ENCODE data around the gene AKR1E2.
A peak's percentile ranks its signal among the peaks of the same experiment; 100 is the strongest.

AKR1E2 gene

GRCh38 chr10:4825868-4826791 is at the start of gene AKR1E2:
Gene AKR1E2 (plus strand): TSS chr10:4826207. CDS start chr10:4826325, 118 bp downstream.
- DNase-seq = peak; percentile 15

GRCh38 chr10:4776234-4776638 is 49.8 kb upstream of the AKR1E2 start:
- DNase-seq = no peak

GRCh38 chr10:4778761-4779160 is 47.2 kb upstream of the AKR1E2 start:
- DNase-seq = no peak

GRCh38 chr10:4780091-4780490 is 45.9 kb upstream of the AKR1E2 start:
- DNase-seq = no peak

- DNase-seq = peak; percentile 35
Measured at GRCh38 chr10:4780782-4781181, 45.2 kb upstream of the AKR1E2 start.

- no peak for DNase-seq
Measured at GRCh38 chr10:4781955-4782354, 44.1 kb upstream of the AKR1E2 start.

GRCh38 chr10:4784667-4785333 is 41.2 kb upstream of the AKR1E2 start:
- DNase-seq = no peak

GRCh38 chr10:4786043-4786839 is 39.8 kb upstream of the AKR1E2 start:
- DNase-seq = no peak

GRCh38 chr10:4790045-4790444 is 36.0 kb upstream of the AKR1E2 start:
- no peak for DNase-seq

- no peak for DNase-seq
Measured at GRCh38 chr10:4790922-4791321, 35.1 kb upstream of the AKR1E2 start.

GRCh38 chr10:4792381-4792780 is 33.6 kb upstream of the AKR1E2 start:
- no peak for DNase-seq

GRCh38 chr10:4801405-4801804 is 24.6 kb upstream of the AKR1E2 start:
- DNase-seq = no peak

- no peak for DNase-seq
Measured at GRCh38 chr10:4802711-4803487, 23.1 kb upstream of the AKR1E2 start.

- no peak for DNase-seq
Measured at GRCh38 chr10:4803822-4804221, 22.2 kb upstream of the AKR1E2 start.

GRCh38 chr10:4804465-4804864 is 21.5 kb upstream of the AKR1E2 start:
- no peak for DNase-seq

GRCh38 chr10:4806534-4806933 is 19.5 kb upstream of the AKR1E2 start:
- no peak for DNase-seq

GRCh38 chr10:4807761-4808507 is 18.1 kb upstream of the AKR1E2 start:
- no peak for DNase-seq

GRCh38 chr10:4809156-4809555 is 16.9 kb upstream of the AKR1E2 start:
- no peak for DNase-seq

GRCh38 chr10:4810092-4810491 is 15.9 kb upstream of the AKR1E2 start:
- no peak for DNase-seq

- no peak for DNase-seq
Measured at GRCh38 chr10:4812046-4812445, 14.0 kb upstream of the AKR1E2 start.

GRCh38 chr10:4813023-4813422 is 13.0 kb upstream of the AKR1E2 start:
- DNase-seq = no peak

- no peak for DNase-seq
Measured at GRCh38 chr10:4813496-4813895, 12.5 kb upstream of the AKR1E2 start.
